ENCODE data around the gene PADI1. TPM values are rescaled to one million over a fixed set of nuclear protein-coding genes. Genes with fewer than 3 reads are reported as not detected.

Gene PADI1
- total and polyA plus RNA-seq, 4 donors, result 4.9 TPM; not detected in 3

DNA sequence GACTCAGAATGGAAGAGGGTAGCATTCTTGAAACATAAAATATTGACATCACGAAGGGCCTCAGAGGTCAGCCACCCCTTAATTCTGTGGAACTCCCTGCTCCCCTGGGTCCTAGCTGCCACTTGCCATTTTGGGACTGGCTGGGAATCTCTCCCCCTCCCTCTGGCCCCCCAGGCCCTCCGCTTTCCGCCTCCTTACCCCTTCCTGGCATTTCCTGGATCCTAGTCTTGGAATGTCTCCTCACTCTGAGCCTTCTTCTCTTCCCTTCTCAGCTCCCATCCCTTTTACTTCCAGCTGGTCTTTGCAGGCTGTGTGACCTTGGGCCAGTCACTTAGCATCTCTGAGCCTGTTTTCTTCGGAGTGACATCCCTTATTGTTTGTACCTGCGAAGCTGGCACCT is 4.5 kb downstream of the PADI1 start:
- WGBS, result 81% methylated on average over 5 of the region's 5 CpGs
- TF ChIP-seq, protein P1, sequence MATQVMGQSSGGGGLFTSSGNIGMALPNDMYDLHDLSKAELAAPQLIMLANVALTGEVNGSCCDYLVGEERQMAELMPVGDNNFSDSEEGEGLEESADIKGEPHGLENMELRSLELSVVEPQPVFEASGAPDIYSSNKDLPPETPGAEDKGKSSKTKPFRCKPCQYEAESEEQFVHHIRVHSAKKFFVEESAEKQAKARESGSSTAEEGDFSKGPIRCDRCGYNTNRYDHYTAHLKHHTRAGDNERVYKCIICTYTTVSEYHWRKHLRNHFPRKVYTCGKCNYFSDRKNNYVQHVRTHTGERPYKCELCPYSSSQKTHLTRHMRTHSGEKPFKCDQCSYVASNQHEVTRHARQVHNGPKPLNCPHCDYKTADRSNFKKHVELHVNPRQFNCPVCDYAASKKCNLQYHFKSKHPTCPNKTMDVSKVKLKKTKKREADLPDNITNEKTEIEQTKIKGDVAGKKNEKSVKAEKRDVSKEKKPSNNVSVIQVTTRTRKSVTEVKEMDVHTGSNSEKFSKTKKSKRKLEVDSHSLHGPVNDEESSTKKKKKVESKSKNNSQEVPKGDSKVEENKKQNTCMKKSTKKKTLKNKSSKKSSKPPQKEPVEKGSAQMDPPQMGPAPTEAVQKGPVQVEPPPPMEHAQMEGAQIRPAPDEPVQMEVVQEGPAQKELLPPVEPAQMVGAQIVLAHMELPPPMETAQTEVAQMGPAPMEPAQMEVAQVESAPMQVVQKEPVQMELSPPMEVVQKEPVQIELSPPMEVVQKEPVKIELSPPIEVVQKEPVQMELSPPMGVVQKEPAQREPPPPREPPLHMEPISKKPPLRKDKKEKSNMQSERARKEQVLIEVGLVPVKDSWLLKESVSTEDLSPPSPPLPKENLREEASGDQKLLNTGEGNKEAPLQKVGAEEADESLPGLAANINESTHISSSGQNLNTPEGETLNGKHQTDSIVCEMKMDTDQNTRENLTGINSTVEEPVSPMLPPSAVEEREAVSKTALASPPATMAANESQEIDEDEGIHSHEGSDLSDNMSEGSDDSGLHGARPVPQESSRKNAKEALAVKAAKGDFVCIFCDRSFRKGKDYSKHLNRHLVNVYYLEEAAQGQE (IDR thresholded peaks at IDR 0.05), result no peak
- no peak for TF ChIP-seq TAF1 (conservative IDR thresholded peaks at IDR 0.05)
- TF ChIP-seq HNF4A (conservative IDR thresholded peaks at IDR 0.05), result no peak
- TF ChIP-seq, protein P2, sequence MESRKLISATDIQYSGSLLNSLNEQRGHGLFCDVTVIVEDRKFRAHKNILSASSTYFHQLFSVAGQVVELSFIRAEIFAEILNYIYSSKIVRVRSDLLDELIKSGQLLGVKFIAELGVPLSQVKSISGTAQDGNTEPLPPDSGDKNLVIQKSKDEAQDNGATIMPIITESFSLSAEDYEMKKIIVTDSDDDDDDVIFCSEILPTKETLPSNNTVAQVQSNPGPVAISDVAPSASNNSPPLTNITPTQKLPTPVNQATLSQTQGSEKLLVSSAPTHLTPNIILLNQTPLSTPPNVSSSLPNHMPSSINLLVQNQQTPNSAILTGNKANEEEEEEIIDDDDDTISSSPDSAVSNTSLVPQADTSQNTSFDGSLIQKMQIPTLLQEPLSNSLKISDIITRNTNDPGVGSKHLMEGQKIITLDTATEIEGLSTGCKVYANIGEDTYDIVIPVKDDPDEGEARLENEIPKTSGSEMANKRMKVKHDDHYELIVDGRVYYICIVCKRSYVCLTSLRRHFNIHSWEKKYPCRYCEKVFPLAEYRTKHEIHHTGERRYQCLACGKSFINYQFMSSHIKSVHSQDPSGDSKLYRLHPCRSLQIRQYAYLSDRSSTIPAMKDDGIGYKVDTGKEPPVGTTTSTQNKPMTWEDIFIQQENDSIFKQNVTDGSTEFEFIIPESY (IDR thresholded peaks at IDR 0.05), result no peak
- TF ChIP-seq EGR1 (IDR thresholded peaks at IDR 0.05; ENCODE audit: low read depth in 2 of 2), result no peak
- TF ChIP-seq FOXA2 (IDR thresholded peaks at IDR 0.05), result no peak
- TF ChIP-seq, protein P3, sequence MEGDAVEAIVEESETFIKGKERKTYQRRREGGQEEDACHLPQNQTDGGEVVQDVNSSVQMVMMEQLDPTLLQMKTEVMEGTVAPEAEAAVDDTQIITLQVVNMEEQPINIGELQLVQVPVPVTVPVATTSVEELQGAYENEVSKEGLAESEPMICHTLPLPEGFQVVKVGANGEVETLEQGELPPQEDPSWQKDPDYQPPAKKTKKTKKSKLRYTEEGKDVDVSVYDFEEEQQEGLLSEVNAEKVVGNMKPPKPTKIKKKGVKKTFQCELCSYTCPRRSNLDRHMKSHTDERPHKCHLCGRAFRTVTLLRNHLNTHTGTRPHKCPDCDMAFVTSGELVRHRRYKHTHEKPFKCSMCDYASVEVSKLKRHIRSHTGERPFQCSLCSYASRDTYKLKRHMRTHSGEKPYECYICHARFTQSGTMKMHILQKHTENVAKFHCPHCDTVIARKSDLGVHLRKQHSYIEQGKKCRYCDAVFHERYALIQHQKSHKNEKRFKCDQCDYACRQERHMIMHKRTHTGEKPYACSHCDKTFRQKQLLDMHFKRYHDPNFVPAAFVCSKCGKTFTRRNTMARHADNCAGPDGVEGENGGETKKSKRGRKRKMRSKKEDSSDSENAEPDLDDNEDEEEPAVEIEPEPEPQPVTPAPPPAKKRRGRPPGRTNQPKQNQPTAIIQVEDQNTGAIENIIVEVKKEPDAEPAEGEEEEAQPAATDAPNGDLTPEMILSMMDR (IDR thresholded peaks at IDR 0.05; ENCODE audit: low read depth, low read length, missing input control), result no peak
- no peak for TF ChIP-seq RXRA (IDR thresholded peaks at IDR 0.05)
- TF ChIP-seq JUND (IDR thresholded peaks at IDR 0.05), result no peak
- TF ChIP-seq NR2F2 (IDR thresholded peaks at IDR 0.05), result no peak
- Histone ChIP-seq H3K27me3 (ENCODE audit: control insufficient read depth in 4 of 4, insufficient read depth in 4 of 4, low read length in 3 of 4) (peaks cover 0 to 3% (median 1%) of the 10 kb centered on the region in 4 donors), H3K4me3 (ENCODE audit: low read depth in 1 of 3, low read length in 3 of 3) (no peak overlapping the region), H3K36me3 (ENCODE audit: control insufficient read depth in 4 of 4, insufficient read depth in 3 of 4, low read depth in 1 of 4, low read length in 3 of 4) (no peaks in the 10 kb centered on the region), H3K4me1 (ENCODE audit: control insufficient read depth in 4 of 4, insufficient read depth in 4 of 4, low read length in 3 of 4) (peaks cover 0 to 6% (median 2%) of the 10 kb centered on the region in 4 donors), H3K27ac (ENCODE audit: low read depth in 1 of 2, low read length in 2 of 2) (no peak overlapping the region), H3K9me3 (ENCODE audit: control insufficient read depth in 4 of 4, low read length in 3 of 4) (no peaks in the 10 kb centered on the region), H3K9ac (ENCODE audit: low read depth in 1 of 2, low read length in 2 of 2) (no peak overlapping the region)
- DNase-seq (ENCODE audit: low spot score), result no peak

DNA sequence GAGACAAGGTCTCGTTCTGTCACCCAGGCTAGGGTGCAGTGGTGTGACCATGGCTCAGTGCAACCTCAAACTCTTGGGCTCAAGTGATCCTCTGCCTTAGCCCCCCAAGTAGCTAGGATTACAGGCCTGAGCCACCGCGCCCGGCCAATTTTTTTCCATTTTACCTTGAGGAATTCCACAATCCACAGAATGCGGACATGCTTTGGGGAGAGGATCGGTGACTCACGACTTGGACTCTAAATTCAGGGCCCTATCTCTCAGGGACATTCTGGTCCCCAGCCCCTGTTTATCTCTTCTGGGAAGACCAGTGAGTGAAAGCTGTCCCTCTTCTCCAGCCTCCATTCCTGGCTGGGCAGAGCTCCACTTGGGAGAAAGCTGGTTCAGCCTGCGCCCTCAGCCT is 5.2 kb downstream of the PADI1 start:
- TF ChIP-seq FOXA1 (IDR thresholded peaks at IDR 0.05) (no peak), GABPA (IDR thresholded peaks at IDR 0.05 in 1 of 2, conservative IDR thresholded peaks at IDR 0.05 in 1 of 2) (no peak), YY1 (IDR thresholded peaks at IDR 0.05) (no peak), FOXA2 (IDR thresholded peaks at IDR 0.05) (no peak), TAF1 (conservative IDR thresholded peaks at IDR 0.05) (no peak), HNF4A (conservative IDR thresholded peaks at IDR 0.05) (no peak)
- TF ChIP-seq, protein P4, sequence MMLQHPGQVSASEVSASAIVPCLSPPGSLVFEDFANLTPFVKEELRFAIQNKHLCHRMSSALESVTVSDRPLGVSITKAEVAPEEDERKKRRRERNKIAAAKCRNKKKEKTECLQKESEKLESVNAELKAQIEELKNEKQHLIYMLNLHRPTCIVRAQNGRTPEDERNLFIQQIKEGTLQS (IDR thresholded peaks at IDR 0.05), result no peak
- TF ChIP-seq, protein P2 (IDR thresholded peaks at IDR 0.05), result no peak
- TF ChIP-seq, protein P3 (IDR thresholded peaks at IDR 0.05; ENCODE audit: low read depth, low read length, missing input control), result no peak
- TF ChIP-seq, protein P1 (IDR thresholded peaks at IDR 0.05), result no peak
- TF ChIP-seq, protein P5, sequence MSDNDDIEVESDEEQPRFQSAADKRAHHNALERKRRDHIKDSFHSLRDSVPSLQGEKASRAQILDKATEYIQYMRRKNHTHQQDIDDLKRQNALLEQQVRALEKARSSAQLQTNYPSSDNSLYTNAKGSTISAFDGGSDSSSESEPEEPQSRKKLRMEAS (IDR thresholded peaks at IDR 0.05), result no peak
- no peak for DNase-seq (ENCODE audit: low spot score)
- Histone ChIP-seq H3K27me3 (ENCODE audit: control insufficient read depth in 4 of 4, insufficient read depth in 4 of 4, low read length in 3 of 4) (peaks cover 0 to 3% (median 2%) of the 10 kb centered on the region in 4 donors), H3K9ac (ENCODE audit: low read depth in 1 of 2, low read length in 2 of 2) (no peak overlapping the region), H3K27ac (ENCODE audit: low read depth in 1 of 2, low read length in 2 of 2) (no peak overlapping the region), H3K9me3 (ENCODE audit: control insufficient read depth in 4 of 4, low read length in 3 of 4) (no peaks in the 10 kb centered on the region), H3K4me3 (ENCODE audit: low read depth in 1 of 3, low read length in 3 of 3) (no peak overlapping the region), H3K4me1 (ENCODE audit: control insufficient read depth in 4 of 4, insufficient read depth in 4 of 4, low read length in 3 of 4) (peaks cover 0 to 6% (median 2%) of the 10 kb centered on the region in 4 donors), H3K36me3 (ENCODE audit: control insufficient read depth in 4 of 4, insufficient read depth in 3 of 4, low read depth in 1 of 4, low read length in 3 of 4) (no peaks in the 10 kb centered on the region)
- 94% methylated on average over 8 of the region's 8 CpGs for WGBS

Measured in liver (tissue), 9 donors.